GM10266 (cell line): ENCODE data around the gene ULBP2.
"Not testable (repeated sequence)": the region's sequence is repeated elsewhere in the genome, so short reads cannot be mapped to it uniquely, and the experiment has no call there.

ENCODE experiments used
- DNase-seq: peaks from one replicate; pipeline ENCODE4 v3.0.0; 2012; ENCODE audit errors: extremely low spot score
- CTCF ChIP-seq: IDR thresholded peaks from 2 replicates; pipeline ENCODE4 v1.5.1; 2012; ENCODE audit warnings: mild to moderate bottlenecking, low read depth; ENCODE audit not compliant: control insufficient read depth, insufficient read depth; ENCODE audit errors: missing control alignments

The ULBP2 gene

GRCh38 chr6:149919834-149920225, 22.0 kb upstream of the ULBP2 start:
- DNase-seq = no peak
- TF ChIP-seq CTCF = no peak

- no peak for DNase-seq
- no peak for TF ChIP-seq CTCF
Observed at GRCh38 chr6:149921361-149921760, 20.5 kb upstream of the ULBP2 start.

- not testable (repeated sequence) for DNase-seq
Observed at GRCh38 chr6:149922091-149922490, 19.7 kb upstream of the ULBP2 start.

GRCh38 chr6:149922642-149923326, 19.0 kb upstream of the ULBP2 start, which contains the start of gene RAET1G:
Gene RAET1G (minus strand): TSS chr6:149923121. CDS start chr6:149923010, 111 bp downstream.
- peak; percentile 62 for DNase-seq
- no peak for TF ChIP-seq CTCF

GRCh38 chr6:149923327-149923986, 18.4 kb upstream of the ULBP2 start:
- DNase-seq = no peak
- TF ChIP-seq CTCF = no peak

GRCh38 chr6:149924206-149924932, 17.4 kb upstream of the ULBP2 start:
- TF ChIP-seq CTCF = no peak
- no peak for DNase-seq

GRCh38 chr6:149924933-149925252, 16.9 kb upstream of the ULBP2 start:
- no peak for DNase-seq
- no peak for TF ChIP-seq CTCF
